ENCODE results near the gene CASKIN2.

CASKIN2 gene

DNA sequence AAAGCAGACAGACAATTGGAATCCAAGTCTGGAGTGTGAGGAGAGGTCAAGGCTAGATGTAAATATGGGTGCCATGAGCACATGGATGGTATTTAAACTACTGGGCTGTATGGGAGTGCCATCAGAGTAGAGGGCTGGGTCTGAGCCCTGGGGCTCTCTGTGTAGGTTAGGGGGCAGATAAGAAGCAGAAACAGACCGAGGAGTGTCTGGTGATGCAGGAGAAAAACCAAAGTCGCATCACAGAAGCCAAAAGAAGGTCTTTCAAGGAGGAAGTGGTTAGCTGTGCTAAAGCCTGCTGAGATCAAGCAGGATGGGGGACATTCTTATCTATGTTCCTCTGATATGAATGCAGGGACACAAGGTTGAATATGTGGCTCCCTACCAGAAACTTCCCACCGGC lies 2.9 kb upstream of the CASKIN2 start:
- DNase-seq, result no peak

DNA sequence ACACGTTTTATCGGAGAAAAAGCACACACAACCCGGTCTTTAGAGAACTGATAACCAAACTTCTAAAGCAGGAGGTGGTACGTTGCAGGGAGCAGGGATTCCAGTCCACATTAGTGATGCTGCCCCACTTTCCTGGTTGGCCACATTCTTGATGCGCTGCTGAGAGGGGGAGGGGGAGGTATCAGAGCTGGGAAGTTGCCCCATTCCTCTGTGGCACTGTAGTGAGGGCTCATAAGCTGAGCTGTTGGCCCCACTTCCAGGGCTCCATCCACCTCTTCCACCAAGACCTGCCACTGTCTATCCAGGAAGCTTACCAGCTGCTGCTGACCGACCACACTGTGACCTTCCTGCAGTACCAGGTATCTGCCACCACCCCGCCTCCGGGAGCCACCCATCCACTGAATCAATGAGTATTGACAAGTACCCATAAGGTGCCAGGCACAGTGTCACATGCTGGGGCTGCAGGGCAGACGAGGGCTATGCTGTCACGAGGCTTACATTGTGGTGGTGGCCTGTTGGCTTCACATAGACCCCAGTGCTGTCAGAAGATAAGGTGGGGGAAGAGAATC lies 2.0 kb upstream of the CASKIN2 start:
- DNase-seq, result peak; percentile 31

DNA sequence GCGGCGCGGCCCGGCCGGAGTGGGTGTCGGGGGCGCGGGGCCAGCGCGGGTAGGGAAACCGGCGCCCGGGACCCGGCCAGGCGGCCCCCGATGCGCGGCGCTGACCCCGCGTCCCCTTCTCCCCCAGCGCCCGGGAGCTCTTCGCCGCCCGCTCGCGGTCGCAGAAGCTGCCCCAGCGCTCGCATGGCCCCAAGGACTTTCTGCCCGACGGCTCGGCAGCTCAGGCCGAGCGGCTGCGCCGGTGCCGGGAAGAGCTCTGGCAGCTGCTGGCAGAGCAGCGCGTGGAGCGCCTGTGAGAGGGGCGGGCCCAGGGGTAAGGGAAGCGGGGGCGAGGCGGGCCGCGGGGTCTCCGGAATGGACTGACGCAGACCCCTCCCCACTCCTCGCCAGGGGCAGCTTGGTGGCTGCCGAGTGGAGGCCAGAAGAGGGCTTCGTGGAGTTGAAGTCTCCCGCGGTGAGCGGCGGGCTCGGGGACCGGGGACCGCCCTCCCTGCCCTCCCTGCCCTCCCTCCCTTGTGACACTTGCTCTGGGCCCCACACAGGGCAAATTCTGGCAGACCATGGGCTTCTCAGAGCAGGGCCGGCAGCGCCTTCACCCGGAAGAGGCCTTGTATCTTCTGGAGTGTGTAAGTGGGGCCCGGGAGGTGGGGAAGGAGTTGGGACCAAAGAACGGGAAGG lies 1.4 kb upstream of the CASKIN2 start:
- peak; percentile 54 for DNase-seq

DNA sequence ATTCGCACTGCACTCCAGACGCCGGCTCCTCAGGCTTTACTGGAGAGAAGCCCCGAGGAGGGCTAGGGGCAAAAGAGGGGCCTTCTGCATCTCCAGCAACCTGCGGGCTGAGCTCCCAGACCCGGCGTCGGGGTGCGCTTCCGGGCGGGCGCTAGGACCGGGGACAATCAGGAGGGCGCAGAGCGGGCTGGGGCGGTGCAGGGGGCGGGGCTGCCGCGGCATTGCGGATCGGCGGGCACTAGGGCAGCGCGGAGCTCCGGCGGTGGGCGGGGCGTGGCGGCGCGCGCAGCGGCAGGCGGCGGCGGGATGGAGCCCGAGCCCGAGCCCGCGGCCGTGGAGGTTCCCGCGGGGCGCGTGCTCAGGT lies 900 bp upstream of the CASKIN2 start, which contains the start of gene TSEN54:
Gene TSEN54 (plus strand): TSS at position 274 of the 364 bp plus-strand sequence. CDS start 33 bp downstream, at position 307.
- peak; percentile 97 for DNase-seq

GRCh38 chr17:75514919-75515495 lies 330 bp downstream of the CASKIN2 start:
- no peak for DNase-seq

GRCh38 chr17:75514299-75514918 lies 928 bp downstream of the CASKIN2 start:
- DNase-seq, result no peak

DNA sequence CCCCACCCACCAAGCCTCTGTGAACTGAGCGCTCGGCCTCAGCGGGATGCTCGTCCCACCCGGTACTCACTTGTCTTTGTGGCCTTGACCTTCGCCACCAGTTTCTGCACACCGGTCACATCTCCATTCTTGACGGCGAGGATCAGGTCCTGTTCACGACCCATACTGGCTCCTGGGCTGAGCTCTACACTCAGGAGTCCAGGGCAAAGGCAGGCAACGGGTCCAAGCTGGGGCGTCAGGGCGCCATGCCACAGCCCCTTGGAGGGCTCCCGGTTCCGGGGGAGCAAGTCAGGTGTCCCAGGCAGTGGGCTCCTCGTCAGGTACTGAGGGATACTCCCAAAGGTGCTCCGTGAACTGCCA lies 1.7 kb downstream of the CASKIN2 start:
- no peak for DNase-seq

- DNase-seq, result no peak
These were observed 2.3 kb downstream of the CASKIN2 start for GRCh38 chr17:75512926-75513640.

DNA sequence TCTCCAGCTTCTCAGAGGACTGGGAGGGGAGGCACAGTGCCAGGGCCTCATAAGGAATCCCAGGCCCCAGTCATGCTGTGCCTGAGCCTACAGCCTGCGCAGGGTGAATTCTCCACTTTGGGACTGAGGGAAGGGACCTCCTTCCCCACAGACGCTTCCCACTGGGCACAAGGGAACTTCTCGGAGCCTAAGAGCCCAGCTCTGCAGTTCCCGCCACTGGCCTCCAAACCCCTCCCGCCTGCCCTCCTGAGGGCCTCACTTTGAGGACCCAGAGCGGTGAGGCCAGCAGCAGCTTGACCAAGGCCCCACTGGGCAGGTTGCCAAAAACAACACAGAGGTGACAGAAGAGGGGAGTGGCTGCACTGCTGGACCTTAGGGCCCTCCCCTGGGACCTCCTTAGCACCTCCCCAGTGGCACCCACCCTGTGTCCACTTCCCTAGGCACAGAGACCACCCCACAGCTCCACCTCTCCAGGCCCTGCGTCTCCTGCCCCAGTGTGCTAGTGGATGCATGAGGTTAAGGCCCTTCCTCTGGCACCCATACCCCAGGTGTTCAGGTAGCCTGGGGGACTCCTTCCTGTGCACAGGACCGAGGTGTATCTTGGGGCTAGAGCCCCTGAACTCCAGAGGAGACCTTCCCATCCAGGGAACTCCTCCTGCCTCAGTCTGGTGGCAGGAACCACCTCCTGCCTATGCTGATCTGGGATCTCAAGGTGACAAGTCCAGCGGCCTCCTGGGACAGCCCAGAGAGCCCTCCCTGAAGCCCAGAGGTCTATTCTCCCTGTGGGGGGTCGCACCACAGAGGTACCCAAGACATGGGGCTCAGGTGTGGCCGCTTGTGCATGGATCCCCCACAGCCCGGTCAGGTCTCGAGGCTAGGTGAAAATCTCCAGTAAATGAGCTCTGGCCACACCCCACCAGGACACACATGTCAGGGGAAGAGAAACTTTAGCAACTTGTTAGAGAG lies 3.4 kb downstream of the CASKIN2 start:
- DNase-seq, result no peak

GRCh38 chr17:75511270-75511609 lies 4.1 kb downstream of the CASKIN2 start:
- DNase-seq, result no peak

DNA sequence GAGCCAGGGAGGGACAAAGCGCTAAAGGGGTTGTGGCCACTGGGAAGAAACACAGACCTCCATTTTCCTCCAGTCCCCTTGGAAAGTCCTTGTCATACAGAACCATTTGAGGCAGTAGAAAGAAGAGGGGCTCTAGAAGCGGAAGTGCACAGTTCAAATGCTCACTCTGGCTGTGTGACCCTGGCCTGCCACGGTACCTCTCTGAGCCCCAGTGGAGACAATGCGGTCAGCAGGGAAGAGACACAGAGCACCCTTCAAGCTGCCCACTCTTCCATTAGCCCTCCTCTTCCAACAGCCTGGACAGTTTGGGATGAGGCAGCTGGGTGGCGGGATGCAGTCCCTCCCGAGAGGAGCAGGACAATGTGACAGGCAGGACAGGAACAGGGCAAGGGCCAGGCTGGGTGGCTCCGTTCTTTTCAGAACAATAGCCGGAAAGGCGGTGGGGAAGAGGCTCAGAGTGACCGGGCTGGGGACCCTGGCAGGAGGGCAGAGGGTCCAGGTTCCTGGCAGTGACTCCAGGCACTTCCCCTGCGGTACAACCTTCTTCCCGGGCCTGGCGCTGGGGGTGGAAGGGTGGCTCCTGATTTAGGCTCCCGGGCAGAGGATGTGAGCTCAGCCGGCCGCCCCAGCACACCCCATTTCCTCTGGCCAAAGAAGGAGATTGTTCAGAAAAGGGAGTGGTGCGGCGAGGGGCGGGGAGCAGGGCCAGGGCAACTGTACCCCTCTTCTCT lies 5.6 kb downstream of the CASKIN2 start:
- no peak for DNase-seq

DNA sequence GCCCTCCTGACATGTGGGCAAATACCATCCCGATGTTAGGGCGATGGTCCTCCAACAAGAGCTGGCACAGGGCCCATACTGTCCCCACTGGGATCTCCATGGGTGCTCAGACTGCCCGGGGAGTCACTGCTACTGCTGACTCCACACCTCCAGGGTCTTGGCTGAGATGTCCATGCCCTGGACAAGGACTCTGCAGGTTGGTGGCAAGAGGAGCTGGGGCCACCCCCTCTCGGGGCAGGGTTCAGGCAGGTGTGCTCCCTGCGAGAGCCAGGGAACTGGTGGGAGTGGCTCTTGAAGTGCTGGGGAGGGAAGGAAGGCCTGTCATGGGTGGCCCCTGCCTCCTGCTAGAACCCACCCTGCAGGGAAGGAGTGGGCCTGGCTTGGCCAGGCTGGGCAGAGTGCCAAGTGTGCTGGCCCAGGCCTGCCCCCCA lies 6.4 kb downstream of the CASKIN2 start:
- DNase-seq, result no peak

DNA sequence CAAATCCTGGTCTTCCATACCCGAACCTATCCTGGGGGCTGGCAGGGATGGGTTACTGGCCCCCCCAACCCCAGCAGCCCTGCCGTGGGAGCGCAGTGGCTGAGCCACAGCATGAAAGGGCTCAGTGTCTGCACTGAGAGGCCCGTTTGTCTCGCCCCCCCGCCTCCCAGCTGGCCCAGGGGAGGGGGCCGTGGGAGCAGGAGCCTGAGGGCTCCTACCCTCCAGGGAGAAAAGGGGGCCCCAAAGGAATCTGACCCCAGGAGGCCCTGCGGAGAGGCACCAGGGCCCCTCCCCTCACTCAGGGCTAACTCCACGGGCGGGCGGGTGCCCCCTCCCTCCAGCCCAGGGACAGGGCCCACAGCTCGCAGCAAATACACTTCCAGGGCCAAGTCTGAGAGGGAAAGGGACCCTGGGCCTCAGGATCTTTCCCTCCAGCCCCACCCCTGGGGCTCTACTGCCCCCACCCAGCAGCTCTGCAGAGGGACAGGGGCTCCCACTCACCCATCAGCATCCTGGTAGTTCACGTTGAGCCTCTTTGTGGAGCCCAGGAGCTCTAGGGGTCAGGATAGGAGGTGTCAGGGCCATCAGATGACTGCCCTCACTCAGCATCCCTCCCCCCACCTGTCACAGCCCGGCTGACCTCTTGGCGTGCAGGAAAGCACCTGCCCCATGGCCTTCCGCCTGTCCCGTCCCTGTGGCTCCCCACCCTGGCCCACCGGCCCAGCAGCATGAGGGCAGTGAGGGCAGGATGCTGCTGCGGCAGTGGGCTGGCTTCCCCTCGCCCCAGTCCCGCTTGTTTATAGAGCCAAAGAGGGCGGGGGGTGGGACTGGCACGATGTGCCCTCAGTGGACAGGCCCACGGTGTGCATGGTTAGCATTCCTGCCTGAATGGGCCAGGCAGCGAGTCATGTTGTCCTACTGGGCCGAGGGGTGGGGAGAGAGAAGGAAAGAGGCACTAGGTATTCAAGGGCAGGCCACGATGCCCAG lies 7.3 kb downstream of the CASKIN2 start:
- no peak for DNase-seq

- no peak for DNase-seq
These were observed 8.4 kb downstream of the CASKIN2 start for GRCh38 chr17:75506888-75507287.

DNA sequence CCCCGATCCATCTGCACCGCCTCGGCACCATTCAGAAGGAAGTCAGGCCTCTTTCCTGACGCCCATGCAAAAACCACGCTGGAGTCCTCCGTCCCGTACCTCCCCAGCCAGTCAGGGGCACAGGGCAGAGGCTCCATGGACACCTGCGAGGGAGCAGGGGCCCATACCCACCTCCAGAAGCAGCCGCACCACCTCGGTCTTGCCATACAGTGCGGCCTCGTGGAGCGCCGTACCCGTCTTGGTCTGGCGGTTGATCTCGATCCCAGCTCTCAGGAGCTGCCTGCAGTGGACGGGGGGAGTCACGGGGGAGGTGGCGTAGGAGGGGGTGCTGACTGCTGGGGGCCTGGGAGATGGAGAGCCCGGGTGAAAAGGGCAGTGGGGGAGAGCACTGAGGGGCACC lies 9.2 kb downstream of the CASKIN2 start:
- DNase-seq, result no peak

DNA sequence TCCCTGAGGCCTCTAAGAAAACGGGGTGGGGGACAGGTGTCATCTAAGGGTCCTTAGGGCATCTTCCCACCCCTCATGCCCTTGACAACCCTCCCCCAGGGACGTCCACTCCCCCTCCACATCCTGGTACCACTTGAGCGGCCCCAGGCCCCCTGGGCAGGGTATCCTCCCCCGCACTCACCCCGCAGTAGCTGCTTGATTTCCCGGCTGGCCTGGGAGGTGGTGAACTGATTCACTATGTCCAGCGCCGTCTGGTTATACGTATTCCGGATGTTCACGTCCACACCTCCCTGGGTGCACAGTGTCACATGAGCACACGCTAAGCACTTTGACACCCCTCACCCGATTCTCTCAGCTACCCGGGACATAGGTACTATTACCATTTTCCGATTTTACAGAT lies 9.7 kb downstream of the CASKIN2 start:
- no peak for DNase-seq

GRCh38 chr17:75505152-75505409 lies 10.3 kb downstream of the CASKIN2 start:
- DNase-seq, result no peak

DNA sequence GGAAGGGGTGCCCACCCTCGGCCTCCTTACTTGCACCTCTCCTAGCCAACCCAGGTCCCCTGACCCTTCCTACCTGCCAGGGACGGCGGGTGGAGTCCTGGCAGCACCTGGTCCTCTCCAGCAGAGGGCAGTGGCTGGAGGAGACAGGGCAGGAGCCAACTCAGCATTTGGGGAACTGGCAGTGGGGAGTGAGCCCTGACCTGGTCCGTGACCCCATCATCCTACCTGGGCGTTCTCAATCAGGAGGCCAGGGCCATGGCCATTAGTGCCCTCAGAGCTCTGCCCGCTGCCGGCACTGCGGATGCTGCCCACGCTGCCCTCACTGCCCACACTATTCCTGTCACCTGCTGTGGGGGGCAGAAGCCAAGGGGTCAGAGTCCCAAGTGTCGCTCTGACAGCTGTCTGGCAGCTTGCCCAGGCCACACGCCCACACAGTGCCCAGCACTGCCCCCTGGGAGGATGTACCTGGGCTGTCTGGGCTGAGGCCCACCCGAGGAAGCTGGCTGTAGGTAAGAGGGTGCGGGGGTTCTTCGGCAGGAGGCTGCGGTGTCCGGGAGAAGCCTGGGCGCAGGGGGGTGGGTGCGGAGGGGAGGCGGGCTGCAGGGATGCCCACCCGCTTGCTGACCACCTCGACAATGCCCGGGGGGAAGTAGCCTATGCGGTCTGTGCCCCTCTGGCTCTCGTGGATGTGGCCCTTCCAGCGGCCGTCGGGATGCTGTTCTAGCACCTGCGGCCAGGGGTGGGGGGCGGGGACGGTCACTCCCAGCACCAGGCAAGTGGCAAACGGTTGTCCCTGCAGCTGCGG lies 10.8 kb downstream of the CASKIN2 start:
- DNase-seq, result peak; percentile 32

- no peak for DNase-seq
These were observed 11.4 kb downstream of the CASKIN2 start for GRCh38 chr17:75503976-75504346.
